CD4-positive, alpha-beta T cell treated with Interleukin-17A for 1 hour (primary cell): ENCODE measurements around the gene SLC10A1.
"Not testable (repeated sequence)": the region's sequence is repeated elsewhere in the genome, so short reads cannot be mapped to it uniquely, and the experiment has no call there.

Experiments
- DNase-seq: peaks from one replicate; pipeline ENCODE4 v3.0.0-alpha.2; 2020

Gene SLC10A1

GRCh38 chr14:69767369-69767999 is 29.6 kb downstream of the SLC10A1 start:
- peak; percentile 91 for DNase-seq

- peak; percentile 96 for DNase-seq
Observed at GRCh38 chr14:69766984-69767368, 30.1 kb downstream of the SLC10A1 start, which contains the start of gene SRSF5. Gene SRSF5, plus strand, starts transcription at chr14:69767142. Its CDS starts 1,015 bp downstream, at chr14:69768157.

GRCh38 chr14:69763761-69764510 is 33.1 kb downstream of the SLC10A1 start:
- no peak for DNase-seq

- no peak for DNase-seq
Observed at GRCh38 chr14:69760810-69761209, 36.2 kb downstream of the SLC10A1 start.

GRCh38 chr14:69756298-69756697 is 40.7 kb downstream of the SLC10A1 start:
- no peak for DNase-seq

- no peak for DNase-seq
Observed at GRCh38 chr14:69755784-69756183, 41.3 kb downstream of the SLC10A1 start.

GRCh38 chr14:69755296-69755695 is 41.7 kb downstream of the SLC10A1 start:
- no peak for DNase-seq

GRCh38 chr14:69754487-69754886 is 42.6 kb downstream of the SLC10A1 start:
- no peak for DNase-seq

GRCh38 chr14:69753860-69754259 is 43.2 kb downstream of the SLC10A1 start:
- DNase-seq: no peak

GRCh38 chr14:69752773-69753172 is 44.3 kb downstream of the SLC10A1 start:
- no peak for DNase-seq

GRCh38 chr14:69750495-69750894 is 46.5 kb downstream of the SLC10A1 start:
- DNase-seq: no peak

GRCh38 chr14:69749956-69750355 is 47.1 kb downstream of the SLC10A1 start:
- no peak for DNase-seq

- DNase-seq: no peak
Observed at GRCh38 chr14:69741055-69741454, 56.0 kb downstream of the SLC10A1 start.

GRCh38 chr14:69736405-69736804 is 60.6 kb downstream of the SLC10A1 start:
- not testable (repeated sequence) for DNase-seq

GRCh38 chr14:69731919-69732598 is 65.0 kb downstream of the SLC10A1 start:
- DNase-seq: not testable (repeated sequence)

- DNase-seq: no peak
Observed at GRCh38 chr14:69727860-69728259, 69.2 kb downstream of the SLC10A1 start.

GRCh38 chr14:69726761-69727511 is 70.1 kb downstream of the SLC10A1 start:
- DNase-seq: peak; percentile 87
